D721Med (cell line): ENCODE data around the gene PLEKHO2.
A peak's percentile ranks its signal among the peaks of the same experiment; 100 is the strongest.

Experiments
- DNase-seq: peaks from one replicate; pipeline ENCODE4 v3.0.0; 2011; ENCODE audit warnings: low spot score; ENCODE audit not compliant: insufficient read length
- FAIRE-seq: peaks from 2 replicates; lab custom pipeline; 2011; peaks lifted over from hg19 to GRCh38; lab: Jason Lieb, UNC
- CTCF ChIP-seq: IDR thresholded peaks from 2 replicates; pipeline ENCODE4 v1.5.1; 2012; ENCODE audit warnings: mild to moderate bottlenecking, control low read depth; ENCODE audit not compliant: insufficient read depth; ENCODE audit errors: missing control alignments

PLEKHO2 gene

GRCh38 chr15:64806509-64806908 lies 35.2 kb upstream of the PLEKHO2 start:
- DNase-seq = no peak
- FAIRE-seq = no peak
- TF ChIP-seq CTCF = no peak

- no peak for TF ChIP-seq CTCF
- FAIRE-seq = no peak
- DNase-seq = no peak
Observed at GRCh38 chr15:64807051-64807749, 34.5 kb upstream of the PLEKHO2 start.

- no peak for TF ChIP-seq CTCF
- DNase-seq = no peak
- FAIRE-seq = no peak
Observed at GRCh38 chr15:64807751-64808222, 33.9 kb upstream of the PLEKHO2 start.

- FAIRE-seq = no peak
- no peak for TF ChIP-seq CTCF
- DNase-seq = no peak
Observed at GRCh38 chr15:64808785-64809453, 32.8 kb upstream of the PLEKHO2 start.

- FAIRE-seq = no peak
- TF ChIP-seq CTCF = peak; percentile 94
- DNase-seq = peak; percentile 86
Observed at GRCh38 chr15:64809649-64810496, 31.8 kb upstream of the PLEKHO2 start.

- TF ChIP-seq CTCF = no peak
- FAIRE-seq (no peak), DNase-seq (peak; percentile 37)
Observed at GRCh38 chr15:64810497-64811326, 31.0 kb upstream of the PLEKHO2 start.
